ENCODE results near the gene ARHGEF19.
"Not testable (repeated sequence)": the region's sequence is repeated elsewhere in the genome, so short reads cannot be mapped to it uniquely, and the experiment has no call there.

The ARHGEF19 gene

GRCh38 chr1:16212251-16212961, at the start of gene ARHGEF19:
ARHGEF19 (minus strand) TSS chr1:16212652; CDS start chr1:16209054, 3,598 bp downstream.
- no peak within 1 kb of the TSS for H3K4me3 ChIP-seq (ENCODE audit: low read length)
- H3K27me3 ChIP-seq (ENCODE audit: insufficient read depth, low read length), result peaks cover 18% of the 10 kb centered on the region
- H3K4me1 ChIP-seq (ENCODE audit: insufficient read depth, low read length), result peaks cover 18% of the 10 kb centered on the region
- H3K36me3 ChIP-seq (ENCODE audit: insufficient read depth, low read length), result no peaks in the 10 kb centered on the region
- no peaks in the 10 kb centered on the region for H3K9me3 ChIP-seq (ENCODE audit: low read length)
- H2AFZ ChIP-seq (ENCODE audit: low read depth, low read length), result no peak within 1 kb of the TSS

- no peaks in the 10 kb centered on the region for H3K9me3 ChIP-seq (ENCODE audit: low read length)
- H2AFZ ChIP-seq (ENCODE audit: low read depth, low read length), result no peak overlapping the region
- H3K4me3 ChIP-seq (ENCODE audit: low read length), result no peak overlapping the region
- H3K27me3 ChIP-seq (ENCODE audit: insufficient read depth, low read length), result no peaks in the 10 kb centered on the region
- H3K36me3 ChIP-seq (ENCODE audit: insufficient read depth, low read length), result no peaks in the 10 kb centered on the region
- H3K4me1 ChIP-seq (ENCODE audit: insufficient read depth, low read length), result peaks cover 10% of the 10 kb centered on the region
Observed at GRCh38 chr1:16262067-16262466, 49.6 kb upstream of the ARHGEF19 start.

- Histone ChIP-seq H2AFZ (ENCODE audit: low read depth, low read length) (no peak overlapping the region), H3K27me3 (ENCODE audit: insufficient read depth, low read length) (no peaks in the 10 kb centered on the region), H3K4me3 (ENCODE audit: low read length) (no peak overlapping the region), H3K36me3 (ENCODE audit: insufficient read depth, low read length) (peaks cover 10% of the 10 kb centered on the region), H3K9me3 (ENCODE audit: low read length) (no peaks in the 10 kb centered on the region), H3K4me1 (ENCODE audit: insufficient read depth, low read length) (no peaks in the 10 kb centered on the region)
Observed at GRCh38 chr1:16260814-16261213, 48.4 kb upstream of the ARHGEF19 start.

- Histone ChIP-seq H2AFZ (ENCODE audit: low read depth, low read length) (no peak overlapping the region), H3K4me3 (ENCODE audit: low read length) (no peak overlapping the region), H3K27me3 (ENCODE audit: insufficient read depth, low read length) (no peaks in the 10 kb centered on the region), H3K4me1 (ENCODE audit: insufficient read depth, low read length) (no peaks in the 10 kb centered on the region), H3K9me3 (ENCODE audit: low read length) (no peaks in the 10 kb centered on the region), H3K36me3 (ENCODE audit: insufficient read depth, low read length) (peaks cover 28% of the 10 kb centered on the region)
Observed at GRCh38 chr1:16258591-16259135, 46.2 kb upstream of the ARHGEF19 start.

DNA sequence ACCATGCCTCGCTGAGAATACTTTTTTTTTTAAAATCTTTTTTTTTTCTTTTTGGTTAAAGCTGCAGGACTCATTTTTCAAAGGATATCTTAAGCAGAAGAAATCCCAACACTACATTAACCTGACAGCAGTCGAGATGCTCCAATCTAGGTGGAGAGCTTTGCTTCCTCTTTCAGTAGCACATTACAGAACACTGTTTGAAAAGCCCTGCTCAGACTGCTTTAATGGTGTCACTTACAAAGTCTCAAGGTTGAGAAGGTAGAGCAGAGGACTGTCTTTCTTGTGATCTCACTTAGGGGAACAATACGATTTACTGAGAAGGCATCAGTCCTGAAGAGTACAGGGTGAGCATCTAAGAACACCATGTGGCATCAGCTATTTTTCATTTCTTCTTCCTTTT, 45.5 kb upstream of the ARHGEF19 start:
- Histone ChIP-seq H3K9me3 (ENCODE audit: low read length) (no peaks in the 10 kb centered on the region), H3K36me3 (ENCODE audit: insufficient read depth, low read length) (peaks cover 34% of the 10 kb centered on the region), H3K4me1 (ENCODE audit: insufficient read depth, low read length) (no peaks in the 10 kb centered on the region), H3K4me3 (ENCODE audit: low read length) (no peak overlapping the region), H3K27me3 (ENCODE audit: insufficient read depth, low read length) (no peaks in the 10 kb centered on the region), H2AFZ (ENCODE audit: low read depth, low read length) (no peak overlapping the region)

GRCh38 chr1:16257556-16257955, 45.1 kb upstream of the ARHGEF19 start:
- not testable (repeated sequence) for H3K4me1 ChIP-seq (ENCODE audit: insufficient read depth, low read length); H2AFZ ChIP-seq (ENCODE audit: low read depth, low read length); H3K9me3 ChIP-seq (ENCODE audit: low read length); H3K4me3 ChIP-seq (ENCODE audit: low read length); H3K27me3 ChIP-seq (ENCODE audit: insufficient read depth, low read length)
- H3K36me3 ChIP-seq (ENCODE audit: insufficient read depth, low read length), result peaks cover 38% of the 10 kb centered on the region

DNA sequence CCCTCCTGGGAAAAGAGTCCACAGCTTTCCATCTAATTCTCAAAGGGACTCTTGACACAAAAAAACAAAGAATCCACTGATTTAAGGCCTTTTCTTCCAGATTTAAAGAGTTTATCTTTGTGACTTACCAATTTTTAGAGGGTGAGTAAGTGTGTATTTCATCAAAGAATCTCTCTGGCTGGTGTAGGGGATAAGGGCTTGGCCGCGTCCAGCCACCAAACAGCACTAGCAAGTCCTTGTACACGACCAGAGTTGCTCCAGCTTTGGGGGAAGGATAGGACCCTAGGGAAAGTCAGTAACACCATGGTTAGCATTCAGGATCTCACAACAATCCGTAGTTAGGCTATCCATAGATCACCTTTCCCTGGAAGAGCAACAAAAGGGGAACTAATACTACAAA, 44.0 kb upstream of the ARHGEF19 start:
- Histone ChIP-seq H2AFZ (ENCODE audit: low read depth, low read length) (no peak overlapping the region), H3K36me3 (ENCODE audit: insufficient read depth, low read length) (peaks cover 49% of the 10 kb centered on the region), H3K4me1 (ENCODE audit: insufficient read depth, low read length) (no peaks in the 10 kb centered on the region), H3K4me3 (ENCODE audit: low read length) (no peak overlapping the region), H3K27me3 (ENCODE audit: insufficient read depth, low read length) (no peaks in the 10 kb centered on the region), H3K9me3 (ENCODE audit: low read length) (no peaks in the 10 kb centered on the region)

GRCh38 chr1:16254263-16254928, 41.9 kb upstream of the ARHGEF19 start:
- Histone ChIP-seq H3K36me3 (ENCODE audit: insufficient read depth, low read length) (peaks cover 65% of the 10 kb centered on the region), H3K27me3 (ENCODE audit: insufficient read depth, low read length) (no peaks in the 10 kb centered on the region)

DNA sequence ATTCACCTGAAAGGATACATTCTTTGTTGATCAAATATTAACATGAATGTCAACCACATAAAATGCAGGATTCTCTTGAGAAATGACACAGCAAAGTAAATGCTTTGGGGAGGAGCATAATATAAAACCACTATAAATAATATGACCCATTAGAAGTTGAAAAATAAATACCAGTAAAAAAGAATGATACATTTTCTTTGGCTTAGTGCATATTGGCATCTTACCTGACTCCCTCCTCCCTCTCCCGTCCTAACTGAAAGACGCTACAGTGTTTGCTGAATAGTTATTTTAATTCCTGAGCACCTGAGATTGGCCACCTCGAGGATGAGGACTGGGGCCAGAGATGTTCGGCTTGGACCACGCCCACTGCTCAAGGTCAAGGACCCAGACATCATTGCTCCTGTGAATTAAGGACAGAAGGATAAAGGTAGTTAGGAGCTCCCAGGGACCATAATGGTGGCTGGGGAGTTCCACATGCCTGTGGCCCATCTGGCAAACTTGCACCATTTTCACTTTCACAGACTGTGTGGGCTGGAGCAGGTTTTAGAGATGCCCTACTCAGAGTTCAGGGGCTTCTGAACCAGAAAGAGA, 41.0 kb upstream of the ARHGEF19 start:
- Histone ChIP-seq H3K36me3 (ENCODE audit: insufficient read depth, low read length) (peaks cover 72% of the 10 kb centered on the region), H3K4me3 (ENCODE audit: low read length) (no peak overlapping the region), H3K4me1 (ENCODE audit: insufficient read depth, low read length) (no peaks in the 10 kb centered on the region)

More at GRCh38 chr1:16254263-16254928, 41.9 kb upstream of the ARHGEF19 start:
- Histone ChIP-seq H3K4me1 (ENCODE audit: insufficient read depth, low read length) (no peaks in the 10 kb centered on the region), H3K4me3 (ENCODE audit: low read length) (no peak overlapping the region), H2AFZ (ENCODE audit: low read depth, low read length) (no peak overlapping the region), H3K9me3 (ENCODE audit: low read length) (no peaks in the 10 kb centered on the region)

GRCh38 chr1:16252912-16253311, 40.5 kb upstream of the ARHGEF19 start:
- Histone ChIP-seq H3K9me3 (ENCODE audit: low read length) (no peaks in the 10 kb centered on the region), H3K4me3 (ENCODE audit: low read length) (no peak overlapping the region), H3K36me3 (ENCODE audit: insufficient read depth, low read length) (peaks cover 75% of the 10 kb centered on the region), H2AFZ (ENCODE audit: low read depth, low read length) (no peak overlapping the region), H3K27me3 (ENCODE audit: insufficient read depth, low read length) (no peaks in the 10 kb centered on the region), H3K4me1 (ENCODE audit: insufficient read depth, low read length) (no peaks in the 10 kb centered on the region)

More for the DNA sequence above, 41.0 kb upstream of the ARHGEF19 start:
- Histone ChIP-seq H2AFZ (ENCODE audit: low read depth, low read length) (no peak overlapping the region), H3K9me3 (ENCODE audit: low read length) (no peaks in the 10 kb centered on the region), H3K27me3 (ENCODE audit: insufficient read depth, low read length) (no peaks in the 10 kb centered on the region)

DNA sequence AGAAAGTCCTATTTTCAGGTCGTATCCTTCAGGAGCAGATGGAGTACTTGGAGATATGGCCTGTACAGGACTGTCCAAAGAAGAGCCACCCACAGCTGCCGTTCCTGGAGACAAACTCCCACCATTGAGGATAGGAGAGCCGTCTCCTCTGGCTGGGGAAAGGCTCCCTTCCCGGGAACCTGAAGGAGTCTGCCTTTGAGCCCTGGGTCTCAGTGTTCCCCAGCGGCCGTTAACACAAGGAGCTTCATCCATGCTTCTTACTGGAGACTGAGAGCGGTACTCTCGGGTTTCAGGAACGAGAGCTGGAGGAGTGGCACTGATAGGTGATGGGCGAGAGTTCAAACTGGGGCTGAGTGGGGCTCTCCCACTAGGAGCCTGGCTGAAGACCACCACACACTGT, 38.9 kb upstream of the ARHGEF19 start:
- Histone ChIP-seq H3K9me3 (ENCODE audit: low read length) (no peaks in the 10 kb centered on the region), H2AFZ (ENCODE audit: low read depth, low read length) (no peak overlapping the region), H3K4me3 (ENCODE audit: low read length) (no peak overlapping the region), H3K27me3 (ENCODE audit: insufficient read depth, low read length) (no peaks in the 10 kb centered on the region), H3K36me3 (ENCODE audit: insufficient read depth, low read length) (peaks cover 81% of the 10 kb centered on the region), H3K4me1 (ENCODE audit: insufficient read depth, low read length) (no peaks in the 10 kb centered on the region)

DNA sequence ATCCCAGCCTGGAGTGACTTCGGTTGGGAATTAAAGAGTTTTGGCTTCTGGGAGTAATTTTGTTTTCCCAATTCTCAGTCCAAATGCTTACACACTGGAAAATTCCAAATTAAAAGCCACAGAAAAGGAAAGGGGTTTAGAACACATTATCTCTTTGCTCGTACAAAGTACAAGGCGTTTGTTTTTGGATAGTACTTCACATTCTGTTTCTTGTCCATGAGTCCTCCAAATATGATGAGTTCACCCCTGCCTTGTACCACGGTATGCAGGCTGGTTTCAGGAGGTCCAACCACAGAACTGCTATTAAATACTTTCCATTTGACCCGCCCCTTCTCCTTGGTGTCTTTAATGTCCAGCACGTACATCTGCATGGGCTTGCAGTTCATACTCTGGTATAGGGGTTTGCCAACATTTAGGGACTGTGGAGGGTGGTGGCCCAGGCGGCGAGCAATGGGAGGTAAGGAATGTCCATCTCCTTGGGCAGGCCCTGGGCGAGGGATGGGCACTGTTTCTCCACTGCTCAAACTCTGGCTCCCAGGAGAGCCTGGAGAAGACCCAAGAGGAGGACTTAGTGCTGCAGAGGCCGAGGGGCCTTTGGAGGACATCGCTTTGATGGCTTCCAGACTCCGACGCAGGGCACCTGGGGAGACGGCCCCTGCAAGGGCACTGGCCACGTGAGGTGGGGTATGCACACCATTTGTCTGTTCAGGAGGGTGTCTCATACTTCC, 38.2 kb upstream of the ARHGEF19 start:
- H3K4me1 ChIP-seq (ENCODE audit: insufficient read depth, low read length), result no peaks in the 10 kb centered on the region
- peaks cover 76% of the 10 kb centered on the region for H3K36me3 ChIP-seq (ENCODE audit: insufficient read depth, low read length)
- H3K9me3 ChIP-seq (ENCODE audit: low read length), result no peaks in the 10 kb centered on the region
- no peak overlapping the region for H2AFZ ChIP-seq (ENCODE audit: low read depth, low read length)
- H3K4me3 ChIP-seq (ENCODE audit: low read length), result no peak overlapping the region
- no peaks in the 10 kb centered on the region for H3K27me3 ChIP-seq (ENCODE audit: insufficient read depth, low read length)
